IPS-18a (cell line): ENCODE measurements around the gene ZCRB1.

Experiments
- H3K27ac ChIP-seq: one replicate; pipeline ENCODE4 v1.5.1; 2013; ENCODE audit warnings: low read length
- H3K27me3 ChIP-seq: one replicate; pipeline ENCODE4 v1.6.1; 2013; ENCODE audit warnings: mild to moderate bottlenecking, low read length; ENCODE audit not compliant: control insufficient read depth, insufficient read depth
- H3K36me3 ChIP-seq: one replicate; pipeline ENCODE4 v1.6.1; 2013; ENCODE audit warnings: low read depth, low read length; ENCODE audit not compliant: control insufficient read depth
- H3K4me1 ChIP-seq: one replicate; pipeline ENCODE4 v1.6.1; 2013; ENCODE audit warnings: low read depth, low read length; ENCODE audit not compliant: control insufficient read depth
- H3K4me3 ChIP-seq: one replicate; pipeline ENCODE4 v1.5.1; 2013; ENCODE audit warnings: low read length
- H3K9ac ChIP-seq: one replicate; pipeline ENCODE4 v1.6.1; 2013; ENCODE audit warnings: mild to moderate bottlenecking, low read length, moderate library complexity
- H3K9me3 ChIP-seq: one replicate; pipeline ENCODE4 v1.6.1; 2013; ENCODE audit warnings: low read depth, low read length; ENCODE audit not compliant: control insufficient read depth

Gene ZCRB1

GRCh38 chr12:42288544-42288943, 37.4 kb downstream of the ZCRB1 start:
- Histone ChIP-seq H3K27me3 (no peaks in the 10 kb centered on the region), H3K4me3 (no peak overlapping the region), H3K36me3 (no peaks in the 10 kb centered on the region), H3K9ac (no peak overlapping the region), H3K9me3 (no peaks in the 10 kb centered on the region), H3K4me1 (no peaks in the 10 kb centered on the region), H3K27ac (no peak overlapping the region)

- Histone ChIP-seq H3K36me3 (no peaks in the 10 kb centered on the region), H3K4me1 (no peaks in the 10 kb centered on the region), H3K27me3 (no peaks in the 10 kb centered on the region), H3K9me3 (no peaks in the 10 kb centered on the region), H3K9ac (no peak overlapping the region), H3K27ac (no peak overlapping the region), H3K4me3 (no peak overlapping the region)
Observed at GRCh38 chr12:42286741-42287140, 39.2 kb downstream of the ZCRB1 start.

- no peak overlapping the region for H3K4me3 ChIP-seq
- no peaks in the 10 kb centered on the region for H3K4me1 ChIP-seq
- no peaks in the 10 kb centered on the region for H3K9me3 ChIP-seq
Observed at GRCh38 chr12:42285431-42285830, 40.5 kb downstream of the ZCRB1 start.

GRCh38 chr12:42284876-42285275, 41.0 kb downstream of the ZCRB1 start:
- Histone ChIP-seq H3K36me3 (no peaks in the 10 kb centered on the region), H3K9ac (no peak overlapping the region), H3K4me1 (no peaks in the 10 kb centered on the region), H3K4me3 (no peak overlapping the region), H3K27ac (no peak overlapping the region), H3K9me3 (no peaks in the 10 kb centered on the region), H3K27me3 (no peaks in the 10 kb centered on the region)

More at GRCh38 chr12:42285431-42285830, 40.5 kb downstream of the ZCRB1 start:
- Histone ChIP-seq H3K27me3 (no peaks in the 10 kb centered on the region), H3K36me3 (no peaks in the 10 kb centered on the region), H3K27ac (no peak overlapping the region), H3K9ac (no peak overlapping the region)

- Histone ChIP-seq H3K27me3 (no peaks in the 10 kb centered on the region), H3K9ac (no peak overlapping the region), H3K36me3 (no peaks in the 10 kb centered on the region), H3K4me3 (no peak overlapping the region), H3K9me3 (no peaks in the 10 kb centered on the region), H3K27ac (no peak overlapping the region), H3K4me1 (no peaks in the 10 kb centered on the region)
Observed at GRCh38 chr12:42284157-42284556, 41.7 kb downstream of the ZCRB1 start.

- Histone ChIP-seq H3K27ac (no peak overlapping the region), H3K4me3 (no peak overlapping the region), H3K4me1 (no peaks in the 10 kb centered on the region)
Observed at GRCh38 chr12:42283739-42284138, 42.2 kb downstream of the ZCRB1 start.

GRCh38 chr12:42282294-42282693, 43.6 kb downstream of the ZCRB1 start:
- H3K27ac ChIP-seq = no peak overlapping the region
- no peak overlapping the region for H3K4me3 ChIP-seq
- no peaks in the 10 kb centered on the region for H3K4me1 ChIP-seq
- no peaks in the 10 kb centered on the region for H3K9me3 ChIP-seq
- H3K36me3 ChIP-seq = no peaks in the 10 kb centered on the region
- H3K27me3 ChIP-seq = no peaks in the 10 kb centered on the region
- H3K9ac ChIP-seq = no peak overlapping the region

More at GRCh38 chr12:42283739-42284138, 42.2 kb downstream of the ZCRB1 start:
- H3K9ac ChIP-seq = no peak overlapping the region
- H3K36me3 ChIP-seq = no peaks in the 10 kb centered on the region
- no peaks in the 10 kb centered on the region for H3K27me3 ChIP-seq
- no peaks in the 10 kb centered on the region for H3K9me3 ChIP-seq

- H3K27me3 ChIP-seq = no peaks in the 10 kb centered on the region
- no peaks in the 10 kb centered on the region for H3K9me3 ChIP-seq
- H3K4me1 ChIP-seq = no peaks in the 10 kb centered on the region
- H3K36me3 ChIP-seq = no peaks in the 10 kb centered on the region
- H3K4me3 ChIP-seq = no peak overlapping the region
- no peak overlapping the region for H3K27ac ChIP-seq
- H3K9ac ChIP-seq = no peak overlapping the region
Observed at GRCh38 chr12:42281844-42282243, 44.0 kb downstream of the ZCRB1 start.

- Histone ChIP-seq H3K4me3 (no peak overlapping the region), H3K9ac (no peak overlapping the region), H3K36me3 (no peaks in the 10 kb centered on the region), H3K9me3 (no peaks in the 10 kb centered on the region), H3K27ac (no peak overlapping the region), H3K4me1 (no peaks in the 10 kb centered on the region), H3K27me3 (no peaks in the 10 kb centered on the region)
Observed at GRCh38 chr12:42281278-42281677, 44.6 kb downstream of the ZCRB1 start.

GRCh38 chr12:42278128-42278510, 47.8 kb downstream of the ZCRB1 start:
- Histone ChIP-seq H3K9ac (no peak overlapping the region), H3K4me3 (no peak overlapping the region), H3K9me3 (no peaks in the 10 kb centered on the region), H3K4me1 (no peaks in the 10 kb centered on the region), H3K27me3 (no peaks in the 10 kb centered on the region), H3K27ac (no peak overlapping the region), H3K36me3 (no peaks in the 10 kb centered on the region)

GRCh38 chr12:42277396-42278127, 48.3 kb downstream of the ZCRB1 start:
- Histone ChIP-seq H3K27me3 (no peaks in the 10 kb centered on the region), H3K4me3 (no peak overlapping the region), H3K4me1 (no peaks in the 10 kb centered on the region), H3K27ac (no peak overlapping the region), H3K36me3 (no peaks in the 10 kb centered on the region), H3K9me3 (no peaks in the 10 kb centered on the region), H3K9ac (no peak overlapping the region)

- Histone ChIP-seq H3K9ac (no peak overlapping the region), H3K4me3 (no peak overlapping the region), H3K27me3 (no peaks in the 10 kb centered on the region), H3K4me1 (no peaks in the 10 kb centered on the region), H3K27ac (no peak overlapping the region), H3K9me3 (no peaks in the 10 kb centered on the region), H3K36me3 (no peaks in the 10 kb centered on the region)
Observed at GRCh38 chr12:42275499-42275898, 50.4 kb downstream of the ZCRB1 start.
